GM18502 (cell line): ENCODE measurements around the gene H2BW1.
"Not testable (repeated sequence)": the region's sequence is repeated elsewhere in the genome, so short reads cannot be mapped to it uniquely, and the experiment has no call there.

Experiments used
- ATAC-seq: cut with Tn5 transposase; IDR thresholded peaks from one replicate; pipeline ENCODE4 v1.9.1; 2021; ENCODE audit warnings: mild to moderate bottlenecking; ENCODE audit not compliant: unreplicated experiment, poor library complexity

H2BW1 gene

GRCh38 chrX:104013606-104014005, at the start of gene H2BW1:
H2BW1 (minus strand) TSS chrX:104013708; CDS start chrX:104013576, 132 bp downstream.
- no peak for ATAC-seq

- ATAC-seq = not testable (repeated sequence)
Observed at GRCh38 chrX:104062636-104063035, 49.1 kb upstream of the H2BW1 start.

- not testable (repeated sequence) for ATAC-seq
Observed at GRCh38 chrX:104054956-104055355, 41.4 kb upstream of the H2BW1 start.

GRCh38 chrX:104047171-104047570, 33.7 kb upstream of the H2BW1 start:
- no peak for ATAC-seq

- ATAC-seq = no peak
Observed at GRCh38 chrX:104045642-104046041, 32.1 kb upstream of the H2BW1 start.

GRCh38 chrX:104041003-104041402, 27.5 kb upstream of the H2BW1 start:
- ATAC-seq = no peak

- ATAC-seq = no peak
Observed at GRCh38 chrX:104039689-104040505, 26.4 kb upstream of the H2BW1 start, which contains the start of gene H2BW2. H2BW2 (plus strand) TSS chrX:104039956; CDS start chrX:104039995, 39 bp downstream.

- no peak for ATAC-seq
Observed at GRCh38 chrX:104018126-104018525, 4.6 kb upstream of the H2BW1 start.

GRCh38 chrX:104015576-104015975, 2.1 kb upstream of the H2BW1 start:
- ATAC-seq = not testable (repeated sequence)

GRCh38 chrX:104013158-104013557, 350 bp downstream of the H2BW1 start:
- ATAC-seq = no peak

GRCh38 chrX:104008831-104009230, 4.7 kb downstream of the H2BW1 start:
- ATAC-seq = no peak

- ATAC-seq = peak; percentile 77
Observed at GRCh38 chrX:103999234-103999633, 14.3 kb downstream of the H2BW1 start.

- ATAC-seq = not testable (repeated sequence)
Observed at GRCh38 chrX:103983508-103983907, 30.0 kb downstream of the H2BW1 start.

- ATAC-seq = peak; percentile 97
Observed at GRCh38 chrX:103962411-103963278, 50.9 kb downstream of the H2BW1 start, which contains the start of gene TMSB15B. TMSB15B (plus strand) TSS chrX:103962627.
